Endometrium (tissue), 2 donors: ENCODE results near the gene ATAD1.
A peak's percentile ranks its signal among the peaks of the same experiment; 100 is the strongest.
"Not testable (repeated sequence)": the region's sequence is repeated elsewhere in the genome, so short reads cannot be mapped to it uniquely, and the experiment has no call there.

Source experiments
- FAIRE-seq: peaks from 2 replicates; lab custom pipeline; 2012; peaks lifted over from hg19 to GRCh38; lab: Jason Lieb, UNC
- donor health status: control.
- donor health status: control.

ATAD1 gene

GRCh38 chr10:87801813-87802435 is 16.1 kb downstream of the ATAD1 start:
- not testable (repeated sequence) for FAIRE-seq

GRCh38 chr10:87799860-87800259 is 18.2 kb downstream of the ATAD1 start:
- FAIRE-seq = peak; percentile 51

GRCh38 chr10:87798082-87798481 is 19.9 kb downstream of the ATAD1 start:
- no peak for FAIRE-seq

- FAIRE-seq = no peak
Observed at GRCh38 chr10:87794285-87794684, 23.7 kb downstream of the ATAD1 start.

GRCh38 chr10:87790185-87790584 is 27.8 kb downstream of the ATAD1 start:
- no peak for FAIRE-seq

GRCh38 chr10:87786421-87786820 is 31.6 kb downstream of the ATAD1 start:
- FAIRE-seq = no peak

- FAIRE-seq = no peak
Observed at GRCh38 chr10:87782721-87783120, 35.3 kb downstream of the ATAD1 start.

- no peak for FAIRE-seq
Observed at GRCh38 chr10:87781545-87781944, 36.5 kb downstream of the ATAD1 start.

- no peak for FAIRE-seq
Observed at GRCh38 chr10:87776328-87776727, 41.7 kb downstream of the ATAD1 start.

- no peak for FAIRE-seq
Observed at GRCh38 chr10:87775766-87776165, 42.3 kb downstream of the ATAD1 start.

GRCh38 chr10:87771871-87772500 is 46.0 kb downstream of the ATAD1 start:
- FAIRE-seq = peak; percentile 96

- no peak for FAIRE-seq
Observed at GRCh38 chr10:87767253-87767652, 50.8 kb downstream of the ATAD1 start.

GRCh38 chr10:87765666-87766376 is 52.2 kb downstream of the ATAD1 start:
- FAIRE-seq = no peak

GRCh38 chr10:87764072-87764934 is 53.7 kb downstream of the ATAD1 start:
- no peak for FAIRE-seq

- FAIRE-seq = no peak
Observed at GRCh38 chr10:87763086-87763861, 54.8 kb downstream of the ATAD1 start.

- FAIRE-seq = no peak
Observed at GRCh38 chr10:87761892-87762291, 56.1 kb downstream of the ATAD1 start.

GRCh38 chr10:87761153-87761552 is 56.9 kb downstream of the ATAD1 start:
- FAIRE-seq = no peak

GRCh38 chr10:87760195-87760905 is 57.7 kb downstream of the ATAD1 start:
- FAIRE-seq = no peak

- FAIRE-seq = no peak
Observed at GRCh38 chr10:87759551-87759950, 58.5 kb downstream of the ATAD1 start.

- no peak for FAIRE-seq
Observed at GRCh38 chr10:87757685-87758084, 60.3 kb downstream of the ATAD1 start.
